Superior temporal gyrus (tissue), 1 donor: Measurements from ENCODE around the gene SARS2.
A peak's percentile ranks its signal among the peaks of the same experiment; 100 is the strongest.
"Not testable (repeated sequence)": the region's sequence is repeated elsewhere in the genome, so short reads cannot be mapped to it uniquely, and the experiment has no call there.

ENCODE experiments used
- DNase-seq: peaks from one replicate; pipeline ENCODE4 v3.0.0-alpha.2; 2016; ENCODE audit errors: extremely low spot score

SARS2 gene, protein sequence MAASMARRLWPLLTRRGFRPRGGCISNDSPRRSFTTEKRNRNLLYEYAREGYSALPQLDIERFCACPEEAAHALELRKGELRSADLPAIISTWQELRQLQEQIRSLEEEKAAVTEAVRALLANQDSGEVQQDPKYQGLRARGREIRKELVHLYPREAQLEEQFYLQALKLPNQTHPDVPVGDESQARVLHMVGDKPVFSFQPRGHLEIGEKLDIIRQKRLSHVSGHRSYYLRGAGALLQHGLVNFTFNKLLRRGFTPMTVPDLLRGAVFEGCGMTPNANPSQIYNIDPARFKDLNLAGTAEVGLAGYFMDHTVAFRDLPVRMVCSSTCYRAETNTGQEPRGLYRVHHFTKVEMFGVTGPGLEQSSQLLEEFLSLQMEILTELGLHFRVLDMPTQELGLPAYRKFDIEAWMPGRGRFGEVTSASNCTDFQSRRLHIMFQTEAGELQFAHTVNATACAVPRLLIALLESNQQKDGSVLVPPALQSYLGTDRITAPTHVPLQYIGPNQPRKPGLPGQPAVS

DNA sequence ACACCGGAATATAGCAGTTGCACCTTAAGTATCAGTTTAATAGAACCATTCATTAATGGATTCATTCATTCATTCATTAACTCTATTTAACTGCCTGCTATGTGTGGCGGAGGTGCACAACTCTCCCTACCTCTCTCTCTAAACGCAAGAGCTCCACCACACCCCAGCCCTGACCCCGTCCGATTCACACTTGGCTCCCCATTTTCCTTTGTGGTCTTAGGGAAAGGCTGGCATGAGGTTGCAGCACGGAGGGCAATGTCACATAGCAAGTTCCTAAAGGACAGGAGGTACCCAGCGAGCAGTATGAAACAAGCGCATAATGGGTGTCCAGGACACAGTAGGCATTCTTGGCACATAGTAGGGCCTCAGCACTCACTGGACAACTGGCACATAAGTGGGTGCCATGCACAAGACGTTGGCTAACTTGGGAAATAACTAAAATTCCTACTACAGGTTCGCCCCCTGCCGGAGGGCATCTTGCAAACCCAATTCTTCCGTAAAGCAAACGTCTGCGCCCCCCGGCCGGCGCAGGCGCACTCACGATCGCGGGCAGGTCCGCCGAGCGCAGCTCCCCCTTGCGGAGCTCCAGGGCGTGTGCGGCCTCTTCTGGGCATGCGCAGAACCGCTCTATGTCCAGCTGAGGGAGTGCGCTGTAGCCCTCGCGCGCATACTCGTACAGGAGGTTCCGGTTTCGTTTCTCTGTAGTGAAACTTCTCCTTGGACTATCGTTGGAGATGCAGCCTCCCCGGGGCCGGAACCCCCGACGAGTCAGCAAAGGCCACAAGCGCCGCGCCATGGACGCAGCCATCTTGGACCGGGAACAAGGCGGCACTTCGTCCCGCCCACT is at the start of gene SARS2:
TSS of gene SARS2 (minus strand) at position 835 of the 847 bp plus-strand sequence. CDS start at position 808, 27 bp downstream.
- DNase-seq = peak; percentile 95

DNA sequence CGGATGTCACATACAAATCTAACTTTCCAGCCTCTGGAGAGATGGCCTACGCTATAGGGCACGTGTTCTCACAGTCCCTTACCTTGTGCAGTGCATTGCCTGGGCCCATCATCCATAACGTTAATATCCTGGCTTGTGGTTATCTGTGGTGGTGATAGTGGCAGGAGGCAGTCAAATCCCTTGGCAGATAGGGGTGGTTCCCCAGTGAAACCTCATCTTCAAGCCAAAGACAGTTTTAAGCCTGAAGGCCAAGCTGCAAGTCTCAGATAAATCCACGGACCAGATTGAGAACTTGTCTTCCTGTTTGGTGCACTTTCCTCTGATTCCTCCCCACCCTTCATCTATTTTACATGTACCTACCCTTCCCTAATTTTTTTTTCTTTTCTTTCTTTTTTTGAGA is 49.2 kb upstream of the SARS2 start:
- no peak for DNase-seq

DNA sequence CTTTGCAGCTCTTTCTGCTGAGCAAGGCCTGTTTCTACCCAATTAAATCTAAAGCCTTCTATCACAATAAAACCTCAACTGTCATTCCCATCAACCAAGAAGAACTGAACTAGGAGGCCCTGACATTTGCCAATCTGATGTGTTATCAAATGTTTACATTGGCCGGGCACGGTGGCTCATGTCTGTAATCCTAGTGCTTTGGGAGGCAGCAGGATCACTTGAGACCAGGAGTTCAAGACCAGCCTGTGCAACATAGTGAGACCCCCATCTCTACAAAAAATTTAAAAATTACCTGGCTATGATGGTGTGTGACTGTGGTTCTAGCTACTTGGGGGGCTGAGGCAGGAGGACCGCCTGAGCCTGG is 47.7 kb upstream of the SARS2 start:
- DNase-seq = no peak

DNA sequence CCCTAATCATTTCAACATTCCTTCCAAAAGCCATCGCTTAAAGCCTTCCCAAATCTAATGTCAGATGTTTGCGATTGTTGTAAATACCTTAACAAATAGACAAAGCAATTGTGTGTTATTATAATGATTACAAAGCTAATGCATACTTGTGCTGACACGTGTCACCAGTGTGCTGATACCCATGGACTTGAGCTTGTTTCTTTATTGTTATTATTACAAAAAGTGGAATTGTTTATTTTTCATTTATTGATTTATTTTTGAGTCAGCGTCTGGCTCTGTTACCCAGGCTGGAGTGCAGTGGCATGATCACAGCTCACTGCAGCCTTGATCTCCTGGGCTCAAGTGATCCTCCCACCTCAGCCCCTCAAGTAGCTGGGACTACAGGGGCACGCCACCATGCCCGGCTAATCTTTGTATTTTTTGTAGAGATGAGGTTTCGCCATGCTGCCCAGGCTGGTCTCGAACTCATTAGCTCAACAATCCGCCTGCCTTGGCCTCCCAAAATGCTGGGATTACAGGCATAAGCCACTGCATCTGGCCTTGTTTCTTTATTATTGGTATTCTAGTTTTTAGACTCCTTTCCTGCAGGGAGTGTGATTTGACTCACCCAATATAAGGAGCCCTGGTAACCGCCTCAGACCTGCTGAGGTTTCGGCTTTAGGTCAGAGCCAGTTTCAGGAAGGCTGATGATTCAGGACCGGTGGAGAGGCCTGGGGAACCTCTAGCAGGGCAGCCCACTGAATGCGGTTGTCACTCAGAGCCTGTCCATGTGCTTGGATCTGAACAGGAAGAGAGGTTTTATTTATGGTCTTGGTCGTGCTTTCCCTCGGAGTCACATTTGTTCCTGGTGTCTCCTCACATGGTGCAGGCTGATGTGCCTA is 47.1 kb upstream of the SARS2 start:
- no peak for DNase-seq

DNA sequence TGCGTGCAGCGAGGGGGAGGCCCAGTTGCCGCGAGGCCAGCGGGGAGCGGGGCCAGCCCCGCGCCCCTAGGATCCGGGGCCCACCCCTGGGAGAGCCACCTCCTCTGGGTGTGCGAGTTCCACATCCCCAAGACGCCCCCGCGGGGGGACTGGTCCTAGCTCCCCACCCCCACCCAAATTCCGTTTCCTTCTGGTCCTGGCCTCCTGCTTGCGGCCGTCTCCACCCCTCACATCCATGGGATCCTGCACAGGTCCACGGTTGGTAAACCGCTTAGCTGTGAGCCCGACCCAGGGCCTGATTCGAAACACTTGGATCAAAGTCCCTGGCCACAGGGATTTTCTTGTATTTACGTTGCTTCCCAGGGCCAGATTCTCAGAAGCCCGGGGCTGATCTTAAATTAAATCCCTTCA is 45.3 kb upstream of the SARS2 start:
- no peak for DNase-seq

DNA sequence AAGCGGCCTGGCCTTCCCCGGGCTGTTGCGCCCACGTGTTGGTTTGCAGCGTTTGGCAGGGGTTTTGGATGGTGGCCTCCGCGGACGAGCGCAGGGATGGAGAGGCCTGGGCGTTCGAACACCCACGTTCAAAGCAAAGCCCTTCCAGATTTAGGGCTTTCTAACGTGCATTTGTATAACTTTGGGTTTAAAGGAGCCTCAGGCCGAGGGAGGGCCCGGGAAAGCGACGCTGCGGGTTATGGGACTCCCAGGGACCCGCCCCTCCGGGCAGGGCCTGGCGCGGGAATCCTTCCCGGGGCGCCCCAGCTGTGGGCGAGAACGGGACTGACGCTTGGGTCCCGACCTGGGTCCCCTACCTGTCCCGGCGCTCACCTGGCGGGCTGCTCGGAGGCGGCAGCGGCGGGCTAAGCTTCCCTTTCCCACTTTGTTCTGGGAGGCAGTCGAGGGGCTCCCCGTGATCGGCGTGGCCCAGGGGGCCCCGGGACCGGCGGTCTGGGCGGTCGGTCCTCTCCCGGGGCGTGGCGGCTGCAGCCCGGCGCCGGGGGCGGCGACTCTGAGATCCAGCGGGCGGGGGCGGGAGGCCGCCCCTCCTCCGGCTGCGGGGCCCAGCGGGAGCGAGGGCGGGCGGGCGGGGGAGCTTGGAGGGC is 44.8 kb upstream of the SARS2 start, which contains the start of gene FBXO17:
TSS of gene FBXO17 (minus strand) at position 529 of the 647 bp plus-strand sequence. CDS start 25,423 bp downstream, outside the sequence.
- no peak for DNase-seq

DNA sequence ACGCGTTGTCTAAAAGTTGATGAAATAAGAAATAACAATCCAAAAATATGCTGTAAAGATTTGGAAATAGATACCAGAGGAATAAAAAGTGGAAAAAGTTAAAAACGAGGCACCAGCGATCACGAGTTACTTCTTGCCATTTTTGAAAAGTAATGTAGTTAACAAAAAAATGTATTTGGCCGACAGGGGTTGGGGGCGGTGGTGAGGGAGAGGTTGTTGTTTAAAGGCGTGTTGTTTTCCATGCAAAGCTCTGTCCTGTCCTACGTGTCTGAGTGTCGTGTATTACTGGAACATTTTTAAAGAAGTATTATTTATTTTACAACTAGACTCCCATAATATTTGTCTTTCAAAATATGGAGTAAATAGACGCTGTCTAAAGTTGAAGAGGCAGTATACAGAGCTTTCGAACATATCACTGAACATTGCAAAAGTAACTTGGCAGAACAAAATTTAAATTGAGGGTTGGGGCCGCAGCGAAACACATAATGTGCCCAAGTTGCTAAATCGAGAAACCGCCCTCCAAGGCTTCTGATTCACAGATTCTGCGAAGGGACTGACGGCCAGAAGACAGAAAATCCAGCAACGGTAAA is 44.2 kb upstream of the SARS2 start:
- DNase-seq = peak; percentile 58

DNA sequence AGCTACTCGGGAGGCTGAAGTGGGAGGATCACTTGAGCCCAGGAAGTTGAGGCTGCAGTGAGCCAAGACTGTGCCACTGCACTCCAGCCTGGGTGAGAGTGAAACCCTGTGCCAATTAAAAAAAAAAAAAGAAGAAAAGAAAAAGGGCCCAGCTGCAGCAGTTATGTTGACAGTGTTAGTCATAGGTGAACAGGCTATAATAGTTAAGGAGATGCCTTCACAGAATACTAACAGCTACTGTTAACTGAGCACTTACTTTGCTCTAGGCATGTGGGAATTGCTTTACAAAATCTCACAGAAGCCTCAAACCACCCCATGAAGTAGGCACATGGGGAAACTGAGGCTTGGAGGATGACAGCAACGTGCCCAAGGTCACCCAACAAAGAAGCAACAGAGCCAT is 41.1 kb upstream of the SARS2 start:
- DNase-seq = no peak

DNA sequence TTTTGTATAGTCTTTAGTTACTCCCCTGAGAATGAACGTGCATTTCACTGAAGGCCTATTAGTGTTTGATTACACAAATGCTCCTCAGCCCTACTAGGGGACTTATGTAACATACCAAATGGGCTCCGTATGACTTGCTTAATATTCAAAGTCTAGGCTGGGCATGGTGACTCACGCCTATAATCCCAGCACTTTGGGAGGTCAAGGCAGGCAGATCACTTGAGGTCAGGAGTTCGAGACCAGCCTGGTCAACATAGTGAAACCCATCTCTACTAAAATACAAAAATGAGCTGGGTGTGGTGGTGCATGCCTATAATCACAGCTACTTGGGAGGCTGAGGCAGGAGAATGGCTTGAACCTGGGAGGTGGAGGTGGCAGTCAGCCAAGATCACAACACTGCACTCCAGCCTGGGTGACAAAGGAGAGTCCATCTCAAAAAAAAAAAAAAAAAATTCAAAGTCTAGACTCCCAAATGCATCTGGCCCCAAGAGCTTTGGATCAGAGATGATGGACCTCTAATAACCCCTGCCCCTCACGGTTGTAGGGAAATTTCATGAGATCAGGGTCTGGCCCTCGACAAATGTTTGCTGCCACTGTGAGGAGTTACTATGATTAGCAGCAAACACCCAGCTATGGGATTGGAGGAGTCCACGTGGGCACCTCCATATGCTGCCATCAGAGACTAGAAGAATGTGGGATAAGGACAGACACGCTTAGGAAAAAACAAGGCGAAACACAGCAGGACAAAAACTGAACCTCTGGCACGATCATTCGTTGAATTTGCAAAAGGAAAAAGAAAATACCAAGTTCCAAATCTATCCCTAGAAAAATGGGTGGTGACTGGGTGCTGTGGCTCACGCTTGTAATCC is 40.3 kb upstream of the SARS2 start:
- DNase-seq = peak; percentile 50

DNA sequence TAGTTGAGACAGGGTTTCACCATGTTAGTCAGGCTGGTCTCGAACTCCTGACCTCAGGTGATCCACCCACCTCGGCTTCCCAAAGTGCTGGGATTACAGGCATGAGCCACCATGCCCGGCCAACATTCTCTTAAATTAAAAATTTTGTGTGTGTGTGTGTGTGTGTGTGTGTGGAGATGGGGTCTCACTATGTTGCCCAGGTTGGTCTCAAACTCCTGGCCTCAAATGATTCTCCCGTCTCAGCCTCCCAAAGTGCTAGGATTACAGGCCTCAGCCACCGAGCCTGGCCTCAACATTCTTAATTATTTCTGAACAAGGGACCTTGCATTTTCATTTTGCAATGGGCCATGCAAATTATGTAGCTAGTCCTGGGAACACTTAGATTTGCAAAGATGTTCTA is 35.6 kb upstream of the SARS2 start:
- not testable (repeated sequence) for DNase-seq

DNA sequence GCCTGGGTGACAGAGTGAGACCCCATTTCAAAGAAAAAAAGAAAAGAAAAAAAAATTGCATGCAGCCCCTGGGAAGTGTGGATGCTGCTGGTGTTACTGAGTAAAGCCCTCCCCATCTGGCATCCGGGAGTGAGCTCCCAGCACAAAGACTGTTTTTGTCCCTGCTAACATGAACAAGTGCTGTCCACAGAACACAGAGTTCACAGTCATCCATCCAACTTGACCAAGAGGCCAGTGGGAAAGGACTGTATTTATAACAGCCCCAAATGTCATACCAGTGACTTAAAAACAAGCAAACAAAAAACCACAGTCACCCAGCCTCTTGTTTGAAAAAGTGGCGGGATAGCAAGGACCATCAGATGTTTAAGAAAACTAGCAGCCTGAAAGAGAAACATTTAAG is 34.2 kb upstream of the SARS2 start:
- DNase-seq = no peak

DNA sequence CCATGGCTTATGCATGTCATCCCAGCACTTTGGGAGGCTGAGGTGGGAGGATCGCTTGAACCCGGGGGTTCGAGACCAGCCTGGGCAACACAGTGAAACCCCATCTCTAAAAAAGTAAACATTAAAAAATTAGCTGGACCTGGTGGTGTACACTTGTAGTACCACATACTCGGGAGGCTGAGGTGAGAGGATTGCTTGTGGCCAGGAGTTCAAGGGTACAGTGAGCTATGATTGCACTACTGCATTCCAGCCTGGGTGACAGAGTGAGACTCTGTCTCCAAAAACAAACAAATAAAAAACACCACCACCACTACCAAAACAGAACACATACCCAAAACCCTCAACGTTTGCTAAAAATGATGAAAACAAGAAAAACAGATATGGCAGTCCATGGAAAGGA is 29.1 kb upstream of the SARS2 start:
- DNase-seq = no peak

DNA sequence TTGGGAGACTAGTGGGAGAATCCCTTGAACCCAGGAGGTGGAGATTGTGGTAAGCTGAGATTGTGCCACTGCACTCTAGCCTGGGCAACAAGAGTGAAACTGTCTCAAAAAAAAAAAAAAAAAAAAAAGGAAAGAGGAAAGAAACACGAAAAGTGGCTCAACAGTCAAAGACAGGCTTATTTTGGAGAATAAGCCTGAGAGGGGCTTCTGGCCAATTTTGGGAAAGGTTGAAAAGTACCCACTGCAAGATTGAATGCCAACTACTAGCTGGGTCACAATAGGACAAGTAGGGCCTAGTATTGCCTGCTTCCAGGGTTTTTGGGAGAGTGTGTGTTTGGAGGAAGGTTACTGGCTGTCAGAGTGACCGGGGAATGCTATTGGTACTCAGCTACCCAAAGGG is 27.7 kb upstream of the SARS2 start:
- no peak for DNase-seq

DNA sequence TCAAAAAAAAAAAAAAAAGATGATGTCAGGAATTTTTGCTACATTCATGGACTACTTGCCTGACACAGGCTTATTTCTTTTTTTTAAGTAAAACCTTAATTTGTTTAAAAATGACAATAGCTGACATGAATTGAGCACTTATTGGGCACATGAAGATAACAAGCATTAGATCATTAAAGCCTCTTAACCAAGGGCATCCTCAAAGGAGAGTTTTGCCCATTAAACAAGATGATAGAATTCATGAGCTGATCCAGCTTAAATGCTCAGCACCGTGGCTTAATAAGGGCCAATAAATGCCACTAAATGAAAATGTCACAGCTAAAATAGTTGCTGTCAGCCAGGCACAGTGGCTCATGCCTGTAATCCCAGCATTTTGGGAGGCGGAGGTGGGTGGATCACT is 25.7 kb upstream of the SARS2 start:
- DNase-seq = no peak

DNA sequence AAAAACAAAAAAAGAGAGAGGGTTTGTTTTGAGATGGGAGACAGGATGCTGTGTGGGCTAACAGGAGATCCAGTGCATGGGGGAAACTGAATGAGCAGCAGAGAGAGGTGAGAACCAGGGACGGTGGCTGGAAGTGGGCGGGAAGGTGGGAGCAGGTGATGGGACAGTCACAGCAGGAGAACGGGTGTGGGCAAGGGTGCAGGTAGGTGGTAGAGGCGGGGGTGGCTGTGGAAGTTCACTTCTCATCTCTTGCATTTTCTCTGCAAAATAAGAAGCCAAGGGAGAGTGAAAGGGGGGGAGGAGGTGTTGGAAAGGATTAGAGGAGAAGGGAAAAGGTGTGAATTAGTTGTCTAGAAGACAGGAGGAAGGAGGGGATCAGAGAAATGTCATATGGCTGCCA is 23.1 kb upstream of the SARS2 start:
- DNase-seq = no peak

DNA sequence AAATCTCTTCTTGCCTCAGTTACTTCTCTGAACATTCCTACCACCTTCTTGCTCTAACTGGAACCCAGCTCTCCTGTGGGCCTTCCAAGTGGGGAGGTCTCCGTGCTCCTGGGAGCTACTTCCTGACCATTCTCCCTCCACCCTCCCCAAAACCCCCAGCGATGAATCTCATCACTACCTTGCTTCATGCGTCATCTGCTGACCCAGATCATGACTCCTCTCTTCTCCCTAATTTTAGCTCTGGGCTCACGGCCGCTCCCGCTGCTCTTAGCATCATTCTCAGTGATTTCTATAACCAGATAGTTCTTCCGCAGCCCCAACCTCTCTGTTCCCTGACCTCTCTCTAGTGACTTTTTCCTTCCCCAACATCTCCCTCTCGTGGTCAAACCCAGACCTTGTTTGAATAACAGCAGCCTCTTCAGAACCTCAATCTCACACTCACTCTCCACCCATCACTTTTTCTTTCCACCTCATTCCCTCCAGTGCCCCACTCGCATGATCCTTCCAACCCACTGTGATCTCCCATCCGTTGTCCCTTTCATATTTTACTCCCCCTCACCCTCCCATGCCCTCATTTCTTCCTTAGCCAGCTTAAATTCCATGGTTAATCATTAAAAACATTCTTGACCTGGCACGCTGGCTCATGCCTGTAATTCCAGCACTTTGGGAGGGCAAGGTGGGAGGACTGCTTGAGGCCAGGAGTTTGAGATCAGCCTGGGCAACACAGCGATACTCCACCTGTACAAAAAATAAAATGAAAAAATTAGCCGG is 22.0 kb upstream of the SARS2 start:
- DNase-seq = peak; percentile 76

DNA sequence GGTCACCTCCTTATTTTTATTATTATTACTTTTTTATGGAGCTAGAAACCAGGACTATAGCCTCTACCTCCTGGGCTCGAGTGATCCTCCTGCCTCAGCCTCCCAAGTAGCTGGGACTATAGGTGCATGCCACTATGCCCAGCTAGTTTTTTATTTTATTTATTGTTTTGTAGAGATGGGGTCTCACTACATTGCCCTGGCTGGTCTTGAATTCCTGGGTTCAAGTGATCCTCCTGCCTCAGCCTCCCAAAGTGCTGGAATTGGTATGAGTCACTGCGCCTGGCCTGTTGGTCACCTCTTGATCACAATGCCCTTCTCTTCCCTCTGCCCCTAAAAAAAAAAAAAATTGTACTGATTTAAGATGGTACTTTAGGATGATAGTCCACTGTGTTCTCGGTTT is 20.6 kb upstream of the SARS2 start:
- DNase-seq = no peak

DNA sequence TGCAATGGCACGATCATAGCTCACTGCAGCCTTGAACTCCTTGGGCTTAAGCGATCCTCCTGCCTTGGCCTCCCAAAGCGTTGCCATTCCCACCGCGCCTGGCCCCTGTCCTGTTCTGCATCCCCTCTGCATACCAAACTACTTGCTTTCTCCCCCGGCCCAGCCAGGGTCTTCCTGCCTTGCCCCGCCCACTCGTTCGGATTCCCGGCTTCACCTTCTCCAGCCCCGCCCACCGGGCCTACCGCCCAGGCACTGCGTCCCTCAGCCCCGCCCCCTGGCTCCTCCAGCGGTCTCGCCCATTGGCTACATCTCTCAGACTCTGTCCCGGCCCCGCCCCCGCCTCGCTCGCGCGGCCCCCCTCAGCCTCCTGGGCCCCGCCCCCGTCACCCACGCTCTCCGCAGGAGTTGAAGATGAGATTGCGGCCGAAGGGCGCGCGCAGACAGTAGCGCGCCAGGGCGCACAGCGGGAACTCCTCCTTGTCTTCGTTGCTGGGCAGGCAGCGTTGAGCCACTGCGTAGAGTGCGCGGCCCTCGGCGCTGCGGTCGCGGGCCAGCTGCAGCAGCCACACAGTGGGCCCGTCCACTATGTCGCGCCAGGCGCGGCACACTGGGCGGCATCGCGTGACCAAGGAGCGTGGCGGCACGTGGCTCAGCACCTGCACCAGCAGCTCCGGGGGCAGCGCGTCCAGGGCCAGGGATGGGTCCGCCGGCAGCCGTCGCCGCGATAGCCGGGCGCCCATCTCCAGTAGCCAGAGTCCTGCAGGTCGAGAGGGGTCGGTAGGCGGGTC is 19.2 kb upstream of the SARS2 start:
- peak; percentile 79 for DNase-seq
